Neutrophil (primary cell): Measurements from ENCODE around the gene NPAS2.

Experiments used
- H3K27ac ChIP-seq: fragments of 200-600 bp; sonication (generic); 2 replicates; pipeline ENCODE4 v1.5.1; 2016; ENCODE audit warnings: mild to moderate bottlenecking, moderate library complexity
- H3K27me3 ChIP-seq: fragments of 200-600 bp; sonication (generic); 2 replicates; pipeline ENCODE4 v1.6.0; 2016; ENCODE audit warnings: mild to moderate bottlenecking
- H3K36me3 ChIP-seq: fragments of 200-600 bp; sonication (generic); 2 replicates; pipeline ENCODE4 v1.5.1; 2017
- H3K4me1 ChIP-seq, 2 experiments: fragments of 200-600 bp in 1 of 2; sonication (generic) in 1 of 2; 1 replicate in 1 of 2; 2 replicates in 1 of 2; pipeline versions ENCODE4 v1.5.1 to v1.6.1; 2013 to 2016; ENCODE audit warnings: low read depth in 1 of 2, low read length in 1 of 2, mild to moderate bottlenecking in 1 of 2, moderate library complexity in 1 of 2; ENCODE audit not compliant: control insufficient read depth in 1 of 2, insufficient read depth in 1 of 2
- H3K4me3 ChIP-seq, 2 experiments: fragments of 200-600 bp in 1 of 2; sonication (generic) in 1 of 2; 1 replicate in 1 of 2; 2 replicates in 1 of 2; pipeline ENCODE4 v1.5.1; 2013 to 2016; ENCODE audit warnings: low read depth in 1 of 2, low read length in 1 of 2, mild to moderate bottlenecking in 1 of 2, moderate library complexity in 1 of 2
- H3K9me3 ChIP-seq: fragments of 200-600 bp; sonication (generic); 2 replicates; pipeline ENCODE4 v1.5.1; 2016
- CTCF ChIP-seq: fragments of 200-600 bp; sonication (generic); IDR thresholded peaks from 2 replicates; pipeline ENCODE4 v1.5.1; 2016; ENCODE audit warnings: antibody characterized with exemption

The NPAS2 gene

GRCh38 chr2:100779908-100780202, 40.1 kb upstream of the NPAS2 start:
- Histone ChIP-seq H3K4me1 (peaks cover 6 to 7% of the 10 kb centered on the region in 2 experiments), H3K27ac (no peak overlapping the region), H3K4me3 (no peak overlapping the region), H3K36me3 (no peaks in the 10 kb centered on the region), H3K27me3 (peaks cover 9% of the 10 kb centered on the region), H3K9me3 (no peaks in the 10 kb centered on the region)
- no peak for TF ChIP-seq CTCF

GRCh38 chr2:100780203-100781008, 39.5 kb upstream of the NPAS2 start:
- H3K27ac ChIP-seq, result no peak overlapping the region
- no peak for TF ChIP-seq CTCF
- peaks cover 6 to 7% of the 10 kb centered on the region in 2 experiments for H3K4me1 ChIP-seq
- no peaks in the 10 kb centered on the region for H3K9me3 ChIP-seq
- H3K4me3 ChIP-seq, result no peak overlapping the region
- peaks cover 6% of the 10 kb centered on the region for H3K27me3 ChIP-seq
- H3K36me3 ChIP-seq, result no peaks in the 10 kb centered on the region

GRCh38 chr2:100781009-100781325, 39.0 kb upstream of the NPAS2 start:
- Histone ChIP-seq H3K36me3 (no peaks in the 10 kb centered on the region), H3K27ac (no peak overlapping the region), H3K9me3 (no peaks in the 10 kb centered on the region), H3K4me1 (peaks cover 6 to 7% of the 10 kb centered on the region in 2 experiments), H3K27me3 (peaks cover 6% of the 10 kb centered on the region), H3K4me3 (no peak overlapping the region)
- TF ChIP-seq CTCF, result no peak

- H3K27me3 ChIP-seq, result peaks cover 6% of the 10 kb centered on the region
- H3K4me3 ChIP-seq, result no peak overlapping the region
- peaks cover 6 to 7% of the 10 kb centered on the region in 2 experiments for H3K4me1 ChIP-seq
- no peak overlapping the region for H3K27ac ChIP-seq
- H3K9me3 ChIP-seq, result no peaks in the 10 kb centered on the region
- no peaks in the 10 kb centered on the region for H3K36me3 ChIP-seq
- TF ChIP-seq CTCF, result no peak
Measured at GRCh38 chr2:100781523-100782379, 38.2 kb upstream of the NPAS2 start.

- no peak for TF ChIP-seq CTCF
- Histone ChIP-seq H3K4me3 (no peak overlapping the region), H3K27me3 (peaks cover 6% of the 10 kb centered on the region), H3K4me1 (peaks cover 6 to 7% of the 10 kb centered on the region in 2 experiments), H3K36me3 (no peaks in the 10 kb centered on the region), H3K9me3 (no peaks in the 10 kb centered on the region), H3K27ac (no peak overlapping the region)
Measured at GRCh38 chr2:100782380-100782878, 37.5 kb upstream of the NPAS2 start.
